Measurements from ENCODE around the gene THOC2.

- TF ChIP-seq CTCF (IDR thresholded peaks at IDR 0.05; ENCODE audit: low read depth, low read length) (no peak), EZH2phosphoT487 (IDR thresholded peaks at IDR 0.05; ENCODE audit: low read depth) (no peak)
Observed at GRCh38 chrX:123728016-123728415, 4.8 kb downstream of the THOC2 start.
